Measurements from ENCODE around the gene GCSAM. TPM values are rescaled to one million over a fixed set of nuclear protein-coding genes. Genes with fewer than 3 reads are reported as not detected.
A peak's percentile ranks its signal among the peaks of the same experiment; 100 is the strongest.

The GCSAM gene
- total RNA-seq, 2 experiments from 2014 or later = 9.3 to 12.1 TPM

- no peaks in the 10 kb centered on the region for H3K27me3 Mint-ChIP-seq
- DNase-seq (no peak), ATAC-seq (no peak)
- ChIA-PET POLR2A (no interaction called here), CTCF (interaction anchor here (1.0 to 3.9 kb wide), 16 partner anchors 9 to 361 kb away, joined by 3 to 26 read pairs (median 5); partner anchors contain the start of genes BTLA and SLC9C1)
- H3K27ac Mint-ChIP-seq = no peak overlapping the region
- intact Hi-C loops (cut with DNase I, micrococcal nuclease) = loop anchor here (5.0 to 10.0 kb wide), 6 partner anchors 154 to 876 kb away; partner anchors contain the start of genes CD200R1 (in 1 of the 2) and SLC9C1 (in 1 of the 2)
- H3K4me3 Mint-ChIP-seq = no peak overlapping the region
- H3K9me3 Mint-ChIP-seq (ENCODE audit: low read depth) = no peaks in the 10 kb centered on the region
- peaks cover 57% of the 10 kb centered on the region for H3K4me1 Mint-ChIP-seq
- no peaks in the 10 kb centered on the region for H3K36me3 Mint-ChIP-seq (ENCODE audit: low read depth)
These were observed 5.3 kb upstream of the GCSAM start for GRCh38 chr3:112138219-112138969.

- no peak overlapping the region for H3K4me3 Mint-ChIP-seq
- ATAC-seq (no peak), DNase-seq (no peak)
- H3K9me3 Mint-ChIP-seq (ENCODE audit: low read depth) = no peaks in the 10 kb centered on the region
- intact Hi-C loops (cut with DNase I, micrococcal nuclease) = loop anchor here (1.0 to 10.0 kb wide), 9 partner anchors 25 to 877 kb away; partner anchors contain the start of genes CD200R1 (in 1 of the 2) and SLC9C1 (in 1 of the 2)
- no peaks in the 10 kb centered on the region for H3K27me3 Mint-ChIP-seq
- H3K36me3 Mint-ChIP-seq (ENCODE audit: low read depth) = no peaks in the 10 kb centered on the region
- POLR2A ChIA-PET = no interaction called here
- CTCF ChIA-PET = interaction anchor here (0.6 to 3.9 kb wide), 18 partner anchors 9 to 707 kb away, joined by 3 to 26 read pairs (median 5); partner anchors contain the start of genes BTLA and SLC9C1
- no peak overlapping the region for H3K27ac Mint-ChIP-seq
- H3K4me1 Mint-ChIP-seq = peaks cover 60% of the 10 kb centered on the region
These were observed 4.7 kb upstream of the GCSAM start for GRCh38 chr3:112137781-112138180.

GRCh38 chr3:112136959-112137693, 4.1 kb upstream of the GCSAM start:
- no peak overlapping the region for H3K27ac Mint-ChIP-seq
- intact Hi-C loops (cut with DNase I, micrococcal nuclease) = loop anchor here (1.0 to 10.0 kb wide), 9 partner anchors 25 to 878 kb away; partner anchors contain the start of genes CD200R1 (in 1 of the 2) and SLC9C1 (in 1 of the 2)
- no peaks in the 10 kb centered on the region for H3K9me3 Mint-ChIP-seq (ENCODE audit: low read depth)
- CTCF ChIA-PET = interaction anchor here (0.6 to 3.9 kb wide), 19 partner anchors 8 to 707 kb away, joined by 3 to 26 read pairs (median 4); partner anchors contain the start of genes BTLA and SLC9C1
- peaks cover 65% of the 10 kb centered on the region for H3K4me1 Mint-ChIP-seq
- POLR2A ChIA-PET = no interaction called here
- no peak overlapping the region for H3K4me3 Mint-ChIP-seq
- no peaks in the 10 kb centered on the region for H3K36me3 Mint-ChIP-seq (ENCODE audit: low read depth)
- DNase-seq = peak; percentile 68
- no peak for ATAC-seq
- H3K27me3 Mint-ChIP-seq = no peaks in the 10 kb centered on the region

- intact Hi-C loops (cut with DNase I, micrococcal nuclease) = loop anchor here (5.0 to 10.0 kb wide), 6 partner anchors 156 to 879 kb away; partner anchors contain the start of genes CD200R1 (in 1 of the 2) and SLC9C1 (in 1 of the 2)
- no peak for DNase-seq
- Mint-ChIP-seq H3K9me3 (ENCODE audit: low read depth) (no peaks in the 10 kb centered on the region), H3K27me3 (no peaks in the 10 kb centered on the region), H3K27ac (no peak overlapping the region), H3K4me3 (no peak overlapping the region), H3K36me3 (ENCODE audit: low read depth) (peaks cover 2% of the 10 kb centered on the region), H3K4me1 (peaks cover 69% of the 10 kb centered on the region)
- ATAC-seq = no peak
- ChIA-PET CTCF (interaction anchor here (0.7 to 3.9 kb wide), 9 partner anchors 8 to 256 kb away, joined by 3 to 26 read pairs (median 8); partner anchors contain the start of gene SLC9C1), POLR2A (no interaction called here)
These were observed 3.0 kb upstream of the GCSAM start for GRCh38 chr3:112136046-112136445.

- POLR2A ChIA-PET = no interaction called here
These were observed 1.5 kb upstream of the GCSAM start for GRCh38 chr3:112134335-112135124.

GRCh38 chr3:112133626-112134334, 732 bp upstream of the GCSAM start:
- ChIA-PET CTCF (interaction anchor here (1.5 kb wide), 2 partner anchors 22 to 193 kb away, joined by 4 to 6 read pairs; no protein-coding TSS in a partner anchor), POLR2A (no interaction called here)
- no peaks in the 10 kb centered on the region for H3K9me3 Mint-ChIP-seq (ENCODE audit: low read depth)
- no peak for ATAC-seq
- peaks cover 78% of the 10 kb centered on the region for H3K4me1 Mint-ChIP-seq
- intact Hi-C loops (cut with DNase I, micrococcal nuclease) = loop anchor here in 1 of 2 experiments (1.0 to 10.0 kb wide), 3 partner anchors 10 to 881 kb away; partner anchors contain the start of gene CD200R1
- H3K27me3 Mint-ChIP-seq = no peaks in the 10 kb centered on the region
- peak overlapping the region; percentile 89 for H3K27ac Mint-ChIP-seq
- peaks cover 7% of the 10 kb centered on the region for H3K36me3 Mint-ChIP-seq (ENCODE audit: low read depth)
- no peak for DNase-seq
- H3K4me3 Mint-ChIP-seq = peak overlapping the region; percentile 79

More at GRCh38 chr3:112134335-112135124, 1.5 kb upstream of the GCSAM start:
- Mint-ChIP-seq H3K27ac (peak overlapping the region; percentile 89), H3K36me3 (ENCODE audit: low read depth) (peaks cover 7% of the 10 kb centered on the region), H3K27me3 (no peaks in the 10 kb centered on the region), H3K4me1 (peaks cover 71% of the 10 kb centered on the region), H3K4me3 (no peak overlapping the region), H3K9me3 (ENCODE audit: low read depth) (no peaks in the 10 kb centered on the region)
- ATAC-seq = peak; percentile 18
- CTCF ChIA-PET = interaction anchor here (0.7 kb wide), 1 partner anchor 121 kb away, joined by 4 read pairs; no protein-coding TSS in a partner anchor
- DNase-seq = no peak
- intact Hi-C loops (cut with DNase I, micrococcal nuclease) = loop anchor here (5.0 to 10.0 kb wide), 6 partner anchors 158 to 880 kb away; partner anchors contain the start of genes CD200R1 (in 1 of the 2) and SLC9C1 (in 1 of the 2)

GRCh38 chr3:112132554-112132953, 494 bp downstream of the GCSAM start:
- H3K9me3 Mint-ChIP-seq (ENCODE audit: low read depth) = no peaks in the 10 kb centered on the region
- DNase-seq (no peak), ATAC-seq (no peak)
- CTCF ChIA-PET = interaction anchor here (0.7 to 1.5 kb wide), 5 partner anchors 21 to 399 kb away, joined by 3 to 6 read pairs (median 3); partner anchors contain the start of gene SLC9C1
- no peaks in the 10 kb centered on the region for H3K27me3 Mint-ChIP-seq
- POLR2A ChIA-PET = no interaction called here
- H3K4me3 Mint-ChIP-seq = peak overlapping the region; percentile 79
- intact Hi-C loops (cut with DNase I, micrococcal nuclease) = loop anchor here in 1 of 2 experiments (10.0 kb wide), 2 partner anchors 842 to 882 kb away; partner anchors contain the start of gene CD200R1
- H3K36me3 Mint-ChIP-seq (ENCODE audit: low read depth) = peaks cover 7% of the 10 kb centered on the region
- peaks cover 90% of the 10 kb centered on the region for H3K4me1 Mint-ChIP-seq
- H3K27ac Mint-ChIP-seq = peak overlapping the region; percentile 89

GRCh38 chr3:112132088-112132487, 960 bp downstream of the GCSAM start:
- ChIA-PET CTCF (interaction anchor here (1.2 to 1.5 kb wide), 2 partner anchors 20 to 161 kb away, joined by 3 to 6 read pairs; partner anchors contain the start of gene SLC9C1), POLR2A (no interaction called here)
- no peaks in the 10 kb centered on the region for H3K9me3 Mint-ChIP-seq (ENCODE audit: low read depth)
- peak overlapping the region; percentile 79 for H3K4me3 Mint-ChIP-seq
- peak overlapping the region; percentile 74 for H3K27ac Mint-ChIP-seq
- peaks cover 91% of the 10 kb centered on the region for H3K4me1 Mint-ChIP-seq
- intact Hi-C loops (cut with DNase I, micrococcal nuclease) = loop anchor here in 1 of 2 experiments (10.0 kb wide), 2 partner anchors 843 to 883 kb away; partner anchors contain the start of gene CD200R1
- DNase-seq (no peak), ATAC-seq (no peak)
- H3K36me3 Mint-ChIP-seq (ENCODE audit: low read depth) = peaks cover 7% of the 10 kb centered on the region
- no peaks in the 10 kb centered on the region for H3K27me3 Mint-ChIP-seq

- Mint-ChIP-seq H3K9me3 (ENCODE audit: low read depth) (no peaks in the 10 kb centered on the region), H3K27ac (peak overlapping the region; percentile 35)
These were observed 1.9 kb downstream of the GCSAM start for GRCh38 chr3:112131111-112131510.

More at GRCh38 chr3:112131111-112131510, 1.9 kb downstream of the GCSAM start:
- DNase-seq (no peak), ATAC-seq (no peak)
- peaks cover 93% of the 10 kb centered on the region for H3K4me1 Mint-ChIP-seq
- H3K4me3 Mint-ChIP-seq = no peak overlapping the region
- H3K36me3 Mint-ChIP-seq (ENCODE audit: low read depth) = peaks cover 9% of the 10 kb centered on the region
- intact Hi-C loops (cut with DNase I, micrococcal nuclease) = loop anchor here in 1 of 2 experiments (10.0 kb wide), 2 partner anchors 844 to 884 kb away; partner anchors contain the start of gene CD200R1
- no peaks in the 10 kb centered on the region for H3K27me3 Mint-ChIP-seq
- ChIA-PET CTCF (interaction anchor here (1.0 kb wide), 1 partner anchor 163 kb away, joined by 4 read pairs; the partner anchor contains the start of gene SLC9C1), POLR2A (no interaction called here)

All from activated CD4-positive, alpha-beta T cell treated with anti-CD3 and anti-CD28 coated beads for 36 hours (primary cell).